Kidney epithelial cell (primary cell): ENCODE measurements around the gene PSMC4. TPM values are rescaled to one million over a fixed set of nuclear protein-coding genes. Genes with fewer than 3 reads are reported as not detected.

Experiments used
- DNase-seq: peaks from one replicate; pipeline ENCODE4 v3.0.0-alpha.2; 2010; ENCODE audit warnings: low read depth
- H3K27me3 ChIP-seq: 2 replicates; pipeline ENCODE4 v1.6.0; 2011; ENCODE audit warnings: low read length; ENCODE audit not compliant: control insufficient read depth, insufficient read depth
- H3K36me3 ChIP-seq: 2 replicates; pipeline ENCODE4 v1.5.1; 2011; ENCODE audit warnings: low read length; ENCODE audit not compliant: control insufficient read depth, insufficient read depth
- H3K4me3 ChIP-seq: 2 replicates; pipeline ENCODE4 v1.5.1; 2011; ENCODE audit warnings: low read depth, mild to moderate bottlenecking, control low read depth, low read length
- total RNA-seq: library from RNA; depleted of rRNA; stranded (reverse); fragments of >200 nt; gene quantifications from 2 replicates; pipeline ENCODE4 v1.2.3, GENCODE V29; 2015
- TF ChIP-seq, protein P1 (sequence below): IDR thresholded peaks from 2 replicates; pipeline ENCODE4 v1.5.1; 2011; ENCODE audit warnings: mild to moderate bottlenecking, moderate library complexity, low read length, control low read depth, inconsistent platforms; ENCODE audit not compliant: insufficient read depth, poor library complexity, severe bottlenecking

PSMC4 gene
- total RNA-seq, 1 donor from 2014 or later = 149 TPM

DNA sequence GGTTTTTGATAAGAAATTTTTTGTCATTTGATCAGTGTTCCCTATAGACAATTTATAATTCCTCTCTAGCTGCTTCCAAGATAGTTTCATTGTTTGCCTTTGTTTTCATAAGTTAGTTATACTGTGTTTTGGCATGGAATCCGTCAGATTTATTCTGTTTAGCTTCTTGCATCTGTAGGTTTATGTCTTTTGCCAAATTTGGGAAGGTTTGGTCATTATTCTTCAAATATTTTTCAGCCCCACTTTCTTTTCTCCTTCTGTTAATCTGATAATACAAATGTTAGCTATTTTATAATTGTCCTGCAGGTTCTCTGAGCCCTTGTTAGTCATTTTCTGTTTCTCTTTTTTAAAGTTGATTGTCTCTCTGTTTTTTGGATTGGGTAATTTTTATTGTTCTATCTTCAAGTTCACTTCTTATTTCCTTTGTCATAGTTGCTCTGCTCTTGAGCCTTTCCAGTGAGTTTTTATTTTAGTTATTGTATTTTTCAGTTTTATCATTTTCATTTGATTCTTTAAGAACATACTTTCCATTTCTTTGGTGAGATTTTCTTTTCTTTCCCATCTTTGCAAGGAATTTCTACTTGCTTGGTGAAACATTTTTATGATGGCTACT lies 30.6 kb upstream of the PSMC4 start:
- TF ChIP-seq, protein P1, sequence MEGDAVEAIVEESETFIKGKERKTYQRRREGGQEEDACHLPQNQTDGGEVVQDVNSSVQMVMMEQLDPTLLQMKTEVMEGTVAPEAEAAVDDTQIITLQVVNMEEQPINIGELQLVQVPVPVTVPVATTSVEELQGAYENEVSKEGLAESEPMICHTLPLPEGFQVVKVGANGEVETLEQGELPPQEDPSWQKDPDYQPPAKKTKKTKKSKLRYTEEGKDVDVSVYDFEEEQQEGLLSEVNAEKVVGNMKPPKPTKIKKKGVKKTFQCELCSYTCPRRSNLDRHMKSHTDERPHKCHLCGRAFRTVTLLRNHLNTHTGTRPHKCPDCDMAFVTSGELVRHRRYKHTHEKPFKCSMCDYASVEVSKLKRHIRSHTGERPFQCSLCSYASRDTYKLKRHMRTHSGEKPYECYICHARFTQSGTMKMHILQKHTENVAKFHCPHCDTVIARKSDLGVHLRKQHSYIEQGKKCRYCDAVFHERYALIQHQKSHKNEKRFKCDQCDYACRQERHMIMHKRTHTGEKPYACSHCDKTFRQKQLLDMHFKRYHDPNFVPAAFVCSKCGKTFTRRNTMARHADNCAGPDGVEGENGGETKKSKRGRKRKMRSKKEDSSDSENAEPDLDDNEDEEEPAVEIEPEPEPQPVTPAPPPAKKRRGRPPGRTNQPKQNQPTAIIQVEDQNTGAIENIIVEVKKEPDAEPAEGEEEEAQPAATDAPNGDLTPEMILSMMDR = no peak
- Histone ChIP-seq H3K4me3 (no peak overlapping the region), H3K27me3 (no peaks in the 10 kb centered on the region), H3K36me3 (no peaks in the 10 kb centered on the region)
- DNase-seq = no peak

DNA sequence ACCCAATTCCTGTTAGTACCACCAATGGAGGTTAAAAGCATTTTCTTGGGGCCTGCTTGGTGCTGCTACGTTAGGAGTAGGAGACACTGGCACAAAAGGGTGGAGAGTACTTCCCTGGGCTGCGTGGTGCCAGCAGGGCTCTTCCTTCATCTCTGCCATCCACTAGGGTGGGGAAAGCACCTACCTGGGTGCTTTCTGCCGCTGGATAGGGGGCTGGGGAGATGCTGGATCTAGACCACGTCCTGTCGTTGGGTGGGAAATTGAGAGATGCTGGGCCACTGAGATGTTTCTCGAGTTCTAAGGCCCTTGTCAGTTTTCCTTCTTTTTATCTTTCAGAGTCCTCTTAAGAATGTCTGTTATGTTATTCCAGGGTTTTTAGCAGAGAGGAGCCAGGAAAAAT lies 29.8 kb upstream of the PSMC4 start:
- H3K36me3 ChIP-seq = no peaks in the 10 kb centered on the region
- no peak overlapping the region for H3K4me3 ChIP-seq
- DNase-seq = no peak
- H3K27me3 ChIP-seq = no peaks in the 10 kb centered on the region
- TF ChIP-seq, protein P1 = no peak

DNA sequence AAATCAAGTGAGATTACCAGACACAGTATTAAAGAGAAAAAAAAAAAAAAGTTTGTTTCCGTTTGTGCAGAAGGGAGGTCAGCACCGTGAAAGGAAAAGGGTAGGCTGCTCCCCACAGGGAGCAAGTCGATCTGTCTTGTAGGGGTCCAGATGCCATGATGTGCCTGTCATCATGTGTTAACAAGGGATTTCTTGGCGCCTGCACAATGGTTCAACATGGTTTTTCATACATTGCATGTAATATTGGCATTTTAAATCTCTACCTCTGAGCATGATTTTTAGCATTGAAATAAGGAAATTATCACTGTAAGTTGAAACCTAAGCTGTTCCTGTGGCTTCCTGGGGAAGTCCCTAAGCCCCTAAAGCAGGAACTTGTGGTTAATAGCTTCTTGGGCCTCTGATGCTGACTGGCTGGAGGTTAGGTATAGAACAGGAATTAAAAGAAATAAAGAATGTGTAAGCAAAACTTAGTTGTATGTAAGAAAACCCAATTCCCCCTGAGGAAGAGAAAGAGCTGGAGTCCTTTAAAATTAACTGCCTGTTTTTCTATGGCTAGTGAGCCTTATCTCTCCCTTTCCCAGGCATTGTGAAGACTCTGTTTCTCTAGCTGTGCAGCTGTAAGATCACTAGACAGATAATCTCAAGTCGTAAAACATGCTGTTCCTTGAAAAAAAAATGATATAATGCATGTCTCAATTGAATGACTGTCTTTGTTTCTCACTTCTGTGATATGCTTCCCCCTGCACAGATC lies 29.2 kb upstream of the PSMC4 start:
- no peak for DNase-seq
- TF ChIP-seq, protein P1 = no peak
- H3K4me3 ChIP-seq = no peak overlapping the region
- no peaks in the 10 kb centered on the region for H3K27me3 ChIP-seq
- no peaks in the 10 kb centered on the region for H3K36me3 ChIP-seq

DNA sequence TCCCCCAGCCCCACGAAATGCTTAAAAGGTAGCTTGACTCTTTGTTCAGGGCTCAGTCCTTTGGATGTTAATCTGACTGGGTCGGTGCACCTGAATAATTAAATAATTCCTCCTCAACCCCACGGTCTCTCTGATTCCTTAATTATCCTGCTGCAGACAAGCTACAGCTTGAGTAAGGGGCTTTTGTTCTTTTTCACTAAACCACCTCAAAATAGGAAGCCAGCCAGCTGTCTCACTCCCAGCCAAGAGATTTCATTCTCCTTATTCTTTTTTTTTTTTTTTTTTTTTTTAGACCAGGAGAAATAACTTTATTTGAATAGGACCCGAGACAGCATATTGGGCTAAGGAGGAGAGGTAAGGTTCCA lies 28.6 kb upstream of the PSMC4 start:
- Histone ChIP-seq H3K36me3 (no peaks in the 10 kb centered on the region), H3K27me3 (no peaks in the 10 kb centered on the region), H3K4me3 (no peak overlapping the region)
- DNase-seq = no peak
- TF ChIP-seq, protein P1 = no peak

DNA sequence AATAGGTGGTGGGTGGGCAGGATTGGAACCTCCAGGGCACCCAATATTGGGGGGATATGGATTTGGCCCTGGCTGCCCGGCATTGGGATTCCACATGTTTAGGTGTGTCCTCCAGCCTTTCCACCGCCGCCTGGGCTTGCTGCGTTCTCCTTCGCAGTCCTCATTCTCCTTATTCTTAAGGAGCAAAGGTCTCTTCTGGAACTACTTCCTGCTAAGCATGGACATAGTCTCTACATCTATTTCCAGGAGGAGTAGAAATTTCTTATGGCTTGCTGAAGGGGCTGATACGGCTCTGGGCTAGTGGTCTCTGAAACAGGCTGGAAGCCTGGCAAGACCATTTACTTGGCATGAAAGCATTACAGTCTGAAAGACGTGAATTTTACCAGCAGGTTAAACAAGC lies 27.4 kb upstream of the PSMC4 start:
- TF ChIP-seq, protein P1 = no peak
- no peak for DNase-seq
- Histone ChIP-seq H3K36me3 (no peaks in the 10 kb centered on the region), H3K4me3 (no peak overlapping the region), H3K27me3 (no peaks in the 10 kb centered on the region)
